SK-N-SH (cell line): Measurements from ENCODE around the gene CABP4. TPM values are rescaled to one million over a fixed set of nuclear protein-coding genes. Genes with fewer than 3 reads are reported as not detected.

Source experiments
- CTCF ChIA-PET: fragments of 300-600, 350-600 bp; formaldehyde crosslinking; extraction: SDS; loops from one replicate; lab custom pipeline; 2021; lab: Yijun Ruan, JAX
- POLR2A ChIA-PET: fragments of 350-600 bp; sonication (Branson Sonifier 250); formaldehyde crosslinking; extraction: SDS; loops from one replicate; lab custom pipeline; 2020; ENCODE audit warnings: antibody characterized with exemption, inconsistent platforms; lab: Yijun Ruan, JAX
- DNase-seq: peaks from one replicate; pipeline ENCODE4 v3.0.0; 2012
- H2AFZ ChIP-seq: fragments of 200-600 bp; sonication (generic); 2 replicates; pipeline ENCODE4 v1.8.1; 2016; ENCODE audit warnings: antibody characterized with exemption, mild to moderate bottlenecking, low read depth
- H3F3A ChIP-seq: fragments of 200-600 bp; sonication (generic); replicated peaks from 2 replicates; pipeline ENCODE3; 2016; ENCODE audit warnings: antibody characterized with exemption, mild to moderate bottlenecking; ENCODE audit not compliant: insufficient read depth
- H3K27ac ChIP-seq, 2 experiments: fragments of 200-500 bp in 1 of 2; fragments of 200-600 bp in 1 of 2; sonication (Bioruptor generic) in 1 of 2; sonication (generic), shearing (Covaris generic) in 1 of 2; 2 replicates each; pipeline versions ENCODE4 v1.5.1 to v1.6.1; 2014 to 2016; ENCODE audit warnings: low read depth in 2 of 2, inconsistent platforms in 1 of 2, low read length in 1 of 2, mild to moderate bottlenecking in 1 of 2, mixed read lengths in 1 of 2
- H3K27me3 ChIP-seq: fragments of 200-600 bp; sonication (generic), shearing (Covaris generic); 2 replicates; pipeline ENCODE4 v1.6.1; 2016; ENCODE audit warnings: mixed run types; ENCODE audit not compliant: insufficient read depth
- H3K36me3 ChIP-seq, 2 experiments: fragments of 200-500 bp in 1 of 2; fragments of 200-600 bp in 1 of 2; sonication (Bioruptor generic) in 1 of 2; sonication (generic) in 1 of 2; replicated peaks in 1 of 2; 2 replicates each; pipeline versions ENCODE3 to v1.5.1; 2014 to 2016; ENCODE audit warnings: low read length in 1 of 2, mild to moderate bottlenecking in 1 of 2; ENCODE audit not compliant: insufficient read depth in 2 of 2, control insufficient read depth in 1 of 2
- H3K4me1 ChIP-seq, 2 experiments: fragments of 200-500 bp in 1 of 2; fragments of 200-600 bp in 1 of 2; sonication (Bioruptor generic) in 1 of 2; sonication (generic), shearing (Covaris generic) in 1 of 2; 2 replicates each; pipeline versions ENCODE4 v1.5.1 to v1.6.1; 2014 to 2016; ENCODE audit warnings: low read depth in 1 of 2, low read length in 1 of 2, mixed run types in 1 of 2; ENCODE audit not compliant: insufficient read depth in 2 of 2, control insufficient read depth in 1 of 2
- H3K4me2 ChIP-seq: fragments of 200-600 bp; sonication (generic), shearing (Covaris generic); 2 replicates; pipeline ENCODE4 v1.6.1; 2017; ENCODE audit warnings: mixed run types
- H3K4me3 ChIP-seq, 2 experiments: fragments of 200-500 bp in 1 of 2; fragments of 200-600 bp in 1 of 2; sonication (Bioruptor generic) in 1 of 2; sonication (generic), shearing (Covaris generic) in 1 of 2; 2 replicates each; pipeline versions ENCODE4 v1.5.1 to v1.8.1; 2014 to 2016; ENCODE audit warnings: low read depth in 2 of 2, inconsistent platforms in 1 of 2, low read length in 1 of 2, mild to moderate bottlenecking in 1 of 2, mixed read lengths in 1 of 2, moderate library complexity in 1 of 2
- H3K79me2 ChIP-seq: fragments of 200-600 bp; sonication (generic); 2 replicates; pipeline ENCODE4 v1.8.1; 2017; ENCODE audit warnings: mild to moderate bottlenecking; ENCODE audit not compliant: insufficient read depth
- H3K9ac ChIP-seq: fragments of 200-600 bp; sonication (generic); 2 replicates; pipeline ENCODE4 v1.6.1; 2017; ENCODE audit warnings: mixed run types
- H3K9me2 ChIP-seq: fragments of 200-600 bp; sonication (generic); 2 replicates; pipeline ENCODE4 v1.6.1; 2017; ENCODE audit warnings: mixed run types
- H3K9me3 ChIP-seq: fragments of 200-600 bp; sonication (generic); 2 replicates; pipeline ENCODE4 v1.6.1; 2017; ENCODE audit warnings: mixed run types, mild to moderate bottlenecking, moderate library complexity
- H4K20me1 ChIP-seq: fragments of 200-600 bp; sonication (generic); 2 replicates; pipeline ENCODE4 v1.6.1; 2017; ENCODE audit warnings: mild to moderate bottlenecking, mixed run types; ENCODE audit not compliant: insufficient read depth
- EP300 ChIP-seq, 2 experiments: IDR thresholded peaks; 2 replicates each; pipeline versions ENCODE4 v1.4.0 to v1.6.1; 2012; ENCODE audit warnings: borderline replicate concordance in 1 of 2, low read depth in 1 of 2, low read length in 1 of 2
- EZH2phosphoT487 ChIP-seq: fragments of 200-600 bp; sonication (generic); IDR thresholded peaks from 2 replicates; pipeline ENCODE4 v1.6.1; 2017; ENCODE audit warnings: low read depth, mixed run types, mild to moderate bottlenecking, antibody characterized with exemption, moderate library complexity, borderline replicate concordance
- FOSL2 ChIP-seq: IDR thresholded peaks from 2 replicates; pipeline ENCODE4 v1.4.0; 2012; ENCODE audit warnings: low read depth, mild to moderate bottlenecking, moderate library complexity, borderline replicate concordance
- FOXM1 ChIP-seq: IDR thresholded peaks from 2 replicates; pipeline ENCODE4 v1.4.0; 2012; ENCODE audit warnings: low read depth, mild to moderate bottlenecking
- GABPA ChIP-seq: IDR thresholded peaks from 2 replicates; pipeline ENCODE4 v1.4.0; 2012; ENCODE audit warnings: low read depth, mild to moderate bottlenecking
- MEF2A ChIP-seq: IDR thresholded peaks from 2 replicates; pipeline ENCODE4 v1.4.0; 2012; ENCODE audit warnings: low read depth, borderline replicate concordance
- POLR2AphosphoS5 ChIP-seq: IDR thresholded peaks from 2 replicates; pipeline ENCODE4 v1.6.1; 2012; ENCODE audit warnings: low read depth, low read length
- RAD21 ChIP-seq: IDR thresholded peaks from 2 replicates; pipeline ENCODE4 v1.6.1; 2012; ENCODE audit warnings: mild to moderate bottlenecking, low read length
- RCOR1 ChIP-seq: fragments of 150-350 bp; IDR thresholded peaks from 2 replicates; pipeline ENCODE4 v1.6.1; 2017; ENCODE audit warnings: antibody characterized with exemption, low read length
- RFX5 ChIP-seq: IDR thresholded peaks from 2 replicates; pipeline ENCODE4 v1.6.1; 2012; ENCODE audit warnings: mild to moderate bottlenecking, improper control_type of control experiment, low read length
- TAF1 ChIP-seq: IDR thresholded peaks from 2 replicates; pipeline ENCODE4 v1.6.1; 2012; ENCODE audit warnings: low read depth, mild to moderate bottlenecking, low read length, moderate library complexity, borderline replicate concordance
- TEAD4 ChIP-seq: IDR thresholded peaks from 2 replicates; pipeline ENCODE4 v1.4.0; 2012; ENCODE audit warnings: mild to moderate bottlenecking, borderline replicate concordance; ENCODE audit not compliant: insufficient read depth
- WGBS: methylation state at CpG from one replicate; pipeline ENCODE4 v1.1.6; 2017; ENCODE audit warnings: low lambda C conversion rate; 5-methylcytosine and 5-hydroxymethylcytosine counted together
- polyA plus RNA-seq, 3 experiments: library from polyadenylated mRNA; depleted of rRNA; stranded (reverse); fragments of >200 nt; gene quantifications; 2 replicates each; pipeline ENCODE4 v1.2.3, GENCODE V29; 2012
- TF ChIP-seq, protein P1 (sequence below): IDR thresholded peaks from 2 replicates; pipeline ENCODE4; 2012
- TF ChIP-seq, protein P2 (sequence below): IDR thresholded peaks from 2 replicates; pipeline ENCODE4 v1.4.0; 2012; ENCODE audit warnings: low read depth
- TF ChIP-seq, protein P3 (sequence below): IDR thresholded peaks from 2 replicates; pipeline ENCODE4 v1.4.0; 2012; ENCODE audit warnings: low read depth, borderline replicate concordance
- TF ChIP-seq, protein P4 (sequence below): IDR thresholded peaks from 2 replicates; pipeline ENCODE4 v1.4.0; 2012; ENCODE audit warnings: low read depth, borderline replicate concordance
- TF ChIP-seq, protein P5 (sequence below): fragments of 200-600 bp; sonication (generic); IDR thresholded peaks from 2 replicates; pipeline ENCODE4 v1.6.1; 2017; ENCODE audit warnings: antibody characterized with exemption, mild to moderate bottlenecking, moderate library complexity

CABP4 gene
- polyA plus RNA-seq, 1 of the 3 experiments (the other 2 are of a cell fraction): not detected

DNA sequence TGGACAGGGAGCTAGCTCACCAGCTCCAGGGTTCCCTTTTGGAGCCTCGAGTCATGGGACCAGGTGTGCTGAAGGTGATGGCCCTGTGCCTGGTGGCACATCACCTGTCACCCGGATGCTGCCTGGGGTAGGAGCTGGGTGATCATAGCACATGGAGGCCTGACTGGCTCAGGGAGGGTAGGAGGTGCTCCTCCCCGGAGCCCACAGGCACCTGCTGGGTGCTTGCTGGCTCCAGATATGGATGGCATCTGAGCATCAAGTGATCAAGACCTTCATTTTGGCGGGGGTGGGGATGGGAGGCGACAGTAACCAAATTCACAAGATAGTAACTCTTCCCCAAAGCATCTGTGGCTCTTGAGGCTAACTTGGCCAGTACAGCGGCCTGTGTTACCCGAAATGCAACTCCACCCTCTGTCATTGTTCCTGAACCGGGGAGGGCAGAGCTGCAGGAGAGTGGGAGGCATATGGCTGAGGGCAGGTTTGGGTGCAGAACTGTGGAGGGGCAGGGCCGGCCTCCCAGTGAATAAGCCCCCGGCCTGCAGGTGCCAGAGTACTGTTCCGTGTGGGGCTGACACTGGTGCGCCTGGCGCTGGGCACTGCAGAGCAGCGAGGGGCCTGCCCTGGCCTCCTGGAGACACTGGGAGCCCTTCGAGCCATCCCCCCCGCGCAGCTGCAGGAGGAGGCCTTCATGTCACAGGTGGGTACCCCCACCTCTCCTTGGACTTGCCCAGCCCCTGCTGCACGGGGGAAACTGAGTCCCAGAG is 46.5 kb upstream of the CABP4 start:
- WGBS: 75% methylated on average over 10 of the region's 18 CpGs
- Histone ChIP-seq H3K4me1 (no peaks in the 10 kb centered on the region; a peak in 1 of 4 replicates), H3K4me3 (no peak overlapping the region), H3K27me3 (no peaks in the 10 kb centered on the region), H3K79me2 (no peaks in the 10 kb centered on the region), H3K27ac (no peak overlapping the region), H4K20me1 (no peaks in the 10 kb centered on the region), H3K9ac (no peak overlapping the region), H3K4me2 (no peak overlapping the region), H3F3A (no peaks in the 10 kb centered on the region), H2AFZ (no peak overlapping the region), H3K9me2 (no peaks in the 10 kb centered on the region), H3K9me3 (no peaks in the 10 kb centered on the region), H3K36me3 (no peaks in the 10 kb centered on the region)
- no peak for DNase-seq
- ChIA-PET CTCF (interaction anchor here (0.7 to 1.6 kb wide), 2 partner anchors 26 to 57 kb away, joined by 3 to 4 read pairs; no protein-coding TSS in a partner anchor), POLR2A (no interaction called here)
- TF ChIP-seq FOXM1 (no peak), GABPA (no peak), RCOR1 (no peak), TAF1 (no peak), TEAD4 (no peak), MEF2A (no peak), EZH2phosphoT487 (no peak), EP300 (IDR thresholded peaks at IDR 0.05; ENCODE audit: borderline replicate concordance in 1 of 2, low read depth in 1 of 2, low read length in 1 of 2) (no peak), RAD21 (no peak), FOSL2 (no peak), RFX5 (no peak), POLR2AphosphoS5 (no peak)
- TF ChIP-seq, protein P1, sequence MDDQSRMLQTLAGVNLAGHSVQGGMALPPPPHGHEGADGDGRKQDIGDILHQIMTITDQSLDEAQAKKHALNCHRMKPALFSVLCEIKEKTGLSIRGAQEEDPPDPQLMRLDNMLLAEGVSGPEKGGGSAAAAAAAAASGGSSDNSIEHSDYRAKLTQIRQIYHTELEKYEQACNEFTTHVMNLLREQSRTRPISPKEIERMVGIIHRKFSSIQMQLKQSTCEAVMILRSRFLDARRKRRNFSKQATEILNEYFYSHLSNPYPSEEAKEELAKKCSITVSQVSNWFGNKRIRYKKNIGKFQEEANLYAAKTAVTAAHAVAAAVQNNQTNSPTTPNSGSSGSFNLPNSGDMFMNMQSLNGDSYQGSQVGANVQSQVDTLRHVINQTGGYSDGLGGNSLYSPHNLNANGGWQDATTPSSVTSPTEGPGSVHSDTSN: no peak
- TF ChIP-seq, protein P2, sequence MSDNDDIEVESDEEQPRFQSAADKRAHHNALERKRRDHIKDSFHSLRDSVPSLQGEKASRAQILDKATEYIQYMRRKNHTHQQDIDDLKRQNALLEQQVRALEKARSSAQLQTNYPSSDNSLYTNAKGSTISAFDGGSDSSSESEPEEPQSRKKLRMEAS: no peak
- TF ChIP-seq, protein P3, sequence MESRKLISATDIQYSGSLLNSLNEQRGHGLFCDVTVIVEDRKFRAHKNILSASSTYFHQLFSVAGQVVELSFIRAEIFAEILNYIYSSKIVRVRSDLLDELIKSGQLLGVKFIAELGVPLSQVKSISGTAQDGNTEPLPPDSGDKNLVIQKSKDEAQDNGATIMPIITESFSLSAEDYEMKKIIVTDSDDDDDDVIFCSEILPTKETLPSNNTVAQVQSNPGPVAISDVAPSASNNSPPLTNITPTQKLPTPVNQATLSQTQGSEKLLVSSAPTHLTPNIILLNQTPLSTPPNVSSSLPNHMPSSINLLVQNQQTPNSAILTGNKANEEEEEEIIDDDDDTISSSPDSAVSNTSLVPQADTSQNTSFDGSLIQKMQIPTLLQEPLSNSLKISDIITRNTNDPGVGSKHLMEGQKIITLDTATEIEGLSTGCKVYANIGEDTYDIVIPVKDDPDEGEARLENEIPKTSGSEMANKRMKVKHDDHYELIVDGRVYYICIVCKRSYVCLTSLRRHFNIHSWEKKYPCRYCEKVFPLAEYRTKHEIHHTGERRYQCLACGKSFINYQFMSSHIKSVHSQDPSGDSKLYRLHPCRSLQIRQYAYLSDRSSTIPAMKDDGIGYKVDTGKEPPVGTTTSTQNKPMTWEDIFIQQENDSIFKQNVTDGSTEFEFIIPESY: no peak
- TF ChIP-seq, protein P4, sequence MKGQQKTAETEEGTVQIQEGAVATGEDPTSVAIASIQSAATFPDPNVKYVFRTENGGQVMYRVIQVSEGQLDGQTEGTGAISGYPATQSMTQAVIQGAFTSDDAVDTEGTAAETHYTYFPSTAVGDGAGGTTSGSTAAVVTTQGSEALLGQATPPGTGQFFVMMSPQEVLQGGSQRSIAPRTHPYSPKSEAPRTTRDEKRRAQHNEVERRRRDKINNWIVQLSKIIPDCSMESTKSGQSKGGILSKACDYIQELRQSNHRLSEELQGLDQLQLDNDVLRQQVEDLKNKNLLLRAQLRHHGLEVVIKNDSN: no peak
- TF ChIP-seq, protein P5, sequence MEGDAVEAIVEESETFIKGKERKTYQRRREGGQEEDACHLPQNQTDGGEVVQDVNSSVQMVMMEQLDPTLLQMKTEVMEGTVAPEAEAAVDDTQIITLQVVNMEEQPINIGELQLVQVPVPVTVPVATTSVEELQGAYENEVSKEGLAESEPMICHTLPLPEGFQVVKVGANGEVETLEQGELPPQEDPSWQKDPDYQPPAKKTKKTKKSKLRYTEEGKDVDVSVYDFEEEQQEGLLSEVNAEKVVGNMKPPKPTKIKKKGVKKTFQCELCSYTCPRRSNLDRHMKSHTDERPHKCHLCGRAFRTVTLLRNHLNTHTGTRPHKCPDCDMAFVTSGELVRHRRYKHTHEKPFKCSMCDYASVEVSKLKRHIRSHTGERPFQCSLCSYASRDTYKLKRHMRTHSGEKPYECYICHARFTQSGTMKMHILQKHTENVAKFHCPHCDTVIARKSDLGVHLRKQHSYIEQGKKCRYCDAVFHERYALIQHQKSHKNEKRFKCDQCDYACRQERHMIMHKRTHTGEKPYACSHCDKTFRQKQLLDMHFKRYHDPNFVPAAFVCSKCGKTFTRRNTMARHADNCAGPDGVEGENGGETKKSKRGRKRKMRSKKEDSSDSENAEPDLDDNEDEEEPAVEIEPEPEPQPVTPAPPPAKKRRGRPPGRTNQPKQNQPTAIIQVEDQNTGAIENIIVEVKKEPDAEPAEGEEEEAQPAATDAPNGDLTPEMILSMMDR: no peak
